K562 (cell line): ENCODE measurements around the gene ZBTB43. TPM values are rescaled to one million over a fixed set of nuclear protein-coding genes. Genes with fewer than 3 reads are reported as not detected.

ENCODE experiments used
- BMI1 ChIP-seq: fragments of 150-350 bp; IDR thresholded peaks from 2 replicates; pipeline ENCODE4 v1.6.1; 2014; ENCODE audit warnings: low read length
- BRD9 ChIP-seq: fragments of 450-650 bp; IDR thresholded peaks from 2 replicates; pipeline ENCODE4 v1.6.1; 2018; ENCODE audit warnings: low read depth; ENCODE audit not compliant: partially characterized antibody
- DNMT1 ChIP-seq: fragments of 450-650 bp; IDR thresholded peaks from 2 replicates; pipeline ENCODE4 v1.6.1; 2016; ENCODE audit warnings: antibody characterized with exemption, mild to moderate bottlenecking
- DPF2 ChIP-seq: fragments of 450-650 bp; IDR thresholded peaks from 2 replicates; pipeline ENCODE4 v1.6.1; 2016
- ELF4 ChIP-seq: fragments of 450-650 bp; formaldehyde crosslinking; IDR thresholded peaks from 2 replicates; pipeline ENCODE4 v1.4.0; 2022; ENCODE audit warnings: missing genetic modification characterization
- JUND ChIP-seq, 2 experiments: IDR thresholded peaks; 2 replicates in 1 of 2; 3 replicates in 1 of 2; pipeline ENCODE4 v1.6.1; 2011; ENCODE audit warnings: borderline replicate concordance in 2 of 2, low read depth in 2 of 2, low read length in 2 of 2, improper control_type of control experiment in 1 of 2, missing biosample characterization in 1 of 2, missing genetic modification characterization in 1 of 2, missing genetic modification reagents in 1 of 2
- KDM2B ChIP-seq: fragments of 250-450 bp; sonication (Bioruptor Pico); IDR thresholded peaks from 2 replicates; pipeline ENCODE4 v1.8.0; 2021; ENCODE audit warnings: mild to moderate bottlenecking, moderate library complexity
- MCM7 ChIP-seq, 2 experiments: fragments of 450-650 bp; IDR thresholded peaks; 2 replicates each; pipeline ENCODE4 v1.6.1; 2016 to 2018
- MEIS2 ChIP-seq: fragments of 450-650 bp; IDR thresholded peaks from 2 replicates; pipeline ENCODE4 v1.6.1; 2014; ENCODE audit warnings: mild to moderate bottlenecking; ENCODE audit not compliant: partially characterized antibody
- NFXL1 ChIP-seq: fragments of 450-650 bp; formaldehyde crosslinking; IDR thresholded peaks from 2 replicates; pipeline ENCODE4 v1.4.0; 2021; ENCODE audit warnings: mild to moderate bottlenecking
- PTTG1 ChIP-seq: fragments of 450-650 bp; IDR thresholded peaks from 2 replicates; pipeline ENCODE4 v1.6.1; 2016; ENCODE audit warnings: low read depth, mild to moderate bottlenecking, missing genetic modification characterization, missing compliant biosample characterization
- SMARCA5 ChIP-seq: fragments of 450-650 bp; IDR thresholded peaks from 2 replicates; pipeline ENCODE4 v1.6.1; 2016
- SMARCC2 ChIP-seq: fragments of 450-650 bp; IDR thresholded peaks from 2 replicates; pipeline ENCODE4 v1.6.1; 2017; ENCODE audit warnings: antibody characterized with exemption, moderate library complexity, mild to moderate bottlenecking, low read depth
- SRSF3 ChIP-seq: fragments of 200-400 bp; formaldehyde crosslinking; IDR thresholded peaks from 2 replicates; pipeline ENCODE4 v1.6.1; 2016; ENCODE audit warnings: mild to moderate bottlenecking, low read length, moderate library complexity; ENCODE audit not compliant: insufficient read depth
- STAT5B ChIP-seq: fragments of 250-450 bp; sonication (Bioruptor Pico); IDR thresholded peaks from 2 replicates; pipeline ENCODE4 v1.8.0; 2021; ENCODE audit warnings: mild to moderate bottlenecking, inconsistent platforms
- ZFX ChIP-seq: sonication (generic); formaldehyde crosslinking; IDR thresholded peaks from 2 replicates; pipeline ENCODE4 v1.8.0; 2022; ENCODE audit warnings: mild to moderate bottlenecking, missing genetic modification reagents, moderate library complexity
- ZNF23 ChIP-seq: fragments of 250-450 bp; sonication (Bioruptor Pico); IDR thresholded peaks from 2 replicates; pipeline ENCODE4 v1.4.0; 2020; ENCODE audit warnings: mild to moderate bottlenecking
- ZNF41 ChIP-seq: fragments of 250-450 bp; sonication (Bioruptor Pico); conservative IDR thresholded peaks from 2 replicates; pipeline ENCODE4 v1.4.0; 2020; ENCODE audit warnings: mild to moderate bottlenecking
- polyA plus RNA-seq, 8 experiments: library from polyadenylated mRNA; depleted of rRNA in 4 of 8; stranded (reverse) in 5 of 8; unstranded in 3 of 8; fragments of >200 nt; fragmentation: Nextera tagmentation in 2 of 8; fragmentation: Illumina TruSeq in 1 of 8; extraction: Ambion mirVana in 2 of 8; extraction: Trizol in 1 of 8; gene quantifications; 2 replicates each; pipeline versions ENCODE4 v1.2.1 to v1.2.3, GENCODE V29; 2011 to 2014; ENCODE audit warnings: inconsistent platforms in 1 of 8, missing spikeins in 1 of 8
- total RNA-seq, 7 experiments: library from RNA; depleted of rRNA in 6 of 7; stranded (reverse); fragments of >200 nt in 6 of 7; fragmentation: Illumina TruSeq in 2 of 7; extraction: Trizol in 2 of 7; gene quantifications; 2 replicates each; pipeline versions ENCODE4 v1.2.1 to v1.2.3, GENCODE V29; 2011 to 2021; ENCODE audit warnings: low replicate concordance in 1 of 7
- TF ChIP-seq, protein P1 (sequence below): fragments of 450-650 bp; IDR thresholded peaks from 2 replicates; pipeline ENCODE4 v1.6.1; 2018; ENCODE audit not compliant: partially characterized antibody
- TF ChIP-seq, protein P2 (sequence below), 2 experiments: fragments of 450-650 bp in 1 of 2; sonication (generic) in 1 of 2; formaldehyde crosslinking; conservative IDR thresholded peaks; 2 replicates each; pipeline versions ENCODE4 v1.4.0 to v1.8.1; 2020 to 2022; ENCODE audit warnings: mild to moderate bottlenecking in 1 of 2, missing genetic modification reagents in 1 of 2
- TF ChIP-seq, protein P3 (sequence below): fragments of 450-650 bp; IDR thresholded peaks from 2 replicates; pipeline ENCODE4 v1.6.1; 2017; ENCODE audit warnings: antibody characterized with exemption

Gene ZBTB43
- total and polyA plus RNA-seq, 9 of the 15 experiments (the other 6 are each of a cell fraction or from before 2014, with no cell fraction given) = 3.9 to 17.2 (median 9.1) TPM

DNA sequence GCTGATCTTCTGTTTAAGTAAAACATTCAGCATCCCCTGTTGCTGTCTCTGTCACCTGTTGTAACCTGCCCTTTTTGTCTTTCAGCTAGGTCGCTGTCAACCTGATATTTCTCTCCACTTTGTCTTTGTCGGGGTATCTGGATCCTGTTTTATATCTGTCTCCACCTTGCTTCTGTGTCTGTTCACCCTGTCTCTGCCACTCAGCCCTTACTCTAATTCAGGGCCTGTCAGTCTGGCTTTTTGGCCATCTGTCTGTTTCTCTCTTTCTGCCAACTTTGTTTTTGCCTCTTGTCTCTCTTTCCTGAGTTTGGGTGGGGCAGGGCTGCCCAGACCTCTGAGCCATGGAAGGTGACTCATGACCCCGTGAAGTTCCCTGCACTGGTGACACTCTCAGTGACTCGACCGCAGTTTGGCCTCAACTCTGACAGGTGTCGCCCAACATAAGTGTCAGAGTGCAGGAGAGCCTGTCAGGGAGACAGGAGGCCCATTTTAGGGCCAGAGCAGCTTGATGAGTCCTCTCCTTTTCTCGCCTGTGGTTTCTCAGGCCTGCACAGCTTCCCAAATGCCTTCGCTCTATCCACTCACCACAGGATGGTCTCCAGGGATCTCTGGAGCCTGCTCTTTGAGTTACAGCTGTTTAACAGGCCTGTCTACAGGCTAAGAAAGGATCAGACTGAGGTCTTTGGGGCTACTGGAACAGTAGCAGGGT lies 868 bp downstream of the ZBTB43 start (continued):
- TF ChIP-seq, protein P1, sequence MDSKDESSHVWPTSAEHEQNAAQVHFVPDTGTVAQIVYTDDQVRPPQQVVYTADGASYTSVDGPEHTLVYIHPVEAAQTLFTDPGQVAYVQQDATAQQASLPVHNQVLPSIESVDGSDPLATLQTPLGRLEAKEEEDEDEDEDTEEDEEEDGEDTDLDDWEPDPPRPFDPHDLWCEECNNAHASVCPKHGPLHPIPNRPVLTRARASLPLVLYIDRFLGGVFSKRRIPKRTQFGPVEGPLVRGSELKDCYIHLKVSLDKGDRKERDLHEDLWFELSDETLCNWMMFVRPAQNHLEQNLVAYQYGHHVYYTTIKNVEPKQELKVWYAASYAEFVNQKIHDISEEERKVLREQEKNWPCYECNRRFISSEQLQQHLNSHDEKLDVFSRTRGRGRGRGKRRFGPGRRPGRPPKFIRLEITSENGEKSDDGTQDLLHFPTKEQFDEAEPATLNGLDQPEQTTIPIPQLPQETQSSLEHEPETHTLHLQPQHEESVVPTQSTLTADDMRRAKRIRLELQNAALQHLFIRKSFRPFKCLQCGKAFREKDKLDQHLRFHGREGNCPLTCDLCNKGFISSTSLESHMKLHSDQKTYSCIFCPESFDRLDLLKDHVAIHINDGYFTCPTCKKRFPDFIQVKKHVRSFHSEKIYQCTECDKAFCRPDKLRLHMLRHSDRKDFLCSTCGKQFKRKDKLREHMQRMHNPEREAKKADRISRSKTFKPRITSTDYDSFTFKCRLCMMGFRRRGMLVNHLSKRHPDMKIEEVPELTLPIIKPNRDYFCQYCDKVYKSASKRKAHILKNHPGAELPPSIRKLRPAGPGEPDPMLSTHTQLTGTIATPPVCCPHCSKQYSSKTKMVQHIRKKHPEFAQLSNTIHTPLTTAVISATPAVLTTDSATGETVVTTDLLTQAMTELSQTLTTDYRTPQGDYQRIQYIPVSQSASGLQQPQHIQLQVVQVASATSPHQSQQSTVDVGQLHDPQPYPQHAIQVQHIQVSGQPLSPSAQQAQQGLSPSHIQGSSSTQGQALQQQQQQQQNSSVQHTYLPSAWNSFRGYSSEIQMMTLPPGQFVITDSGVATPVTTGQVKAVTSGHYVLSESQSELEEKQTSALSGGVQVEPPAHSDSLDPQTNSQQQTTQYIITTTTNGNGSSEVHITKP = no peak
- TF ChIP-seq KDM2B (CRISPR knock-in tag) (no peak), MEIS2 (peak; percentile 93), SMARCC2 (peak; percentile 37; the same call in 1 of the 2 replicates), ELF4 (peak; percentile 64; the same call in 1 of the 2 replicates), BRD9 (peak; percentile 45), MCM7 (IDR thresholded peaks at IDR 0.05) (no peak), NFXL1 (CRISPR knock-in tag) (no peak), DNMT1 (no peak), ZNF23 (CRISPR knock-in tag) (no peak), ZFX (CRISPR knock-in tag) (no peak), SRSF3 (no peak), PTTG1 (tag) (no peak), JUND (IDR thresholded peaks at IDR 0.05; ENCODE audit: borderline replicate concordance, low read depth, low read length) (peak; percentile 95), JUND (tag; IDR thresholded peaks at IDR 0.05; ENCODE audit: borderline replicate concordance, low read depth, low read length) (peak; percentile 91; the same call in 2 of the 3 replicates), ZNF41 (CRISPR knock-in tag) (no peak), BMI1 (no peak), STAT5B (CRISPR knock-in tag) (no peak), DPF2 (peak; percentile 89), SMARCA5 (peak; percentile 75)
- TF ChIP-seq, protein P2, sequence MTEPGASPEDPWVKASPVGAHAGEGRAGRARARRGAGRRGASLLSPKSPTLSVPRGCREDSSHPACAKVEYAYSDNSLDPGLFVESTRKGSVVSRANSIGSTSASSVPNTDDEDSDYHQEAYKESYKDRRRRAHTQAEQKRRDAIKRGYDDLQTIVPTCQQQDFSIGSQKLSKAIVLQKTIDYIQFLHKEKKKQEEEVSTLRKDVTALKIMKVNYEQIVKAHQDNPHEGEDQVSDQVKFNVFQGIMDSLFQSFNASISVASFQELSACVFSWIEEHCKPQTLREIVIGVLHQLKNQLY (CRISPR knock-in tag; conservative IDR thresholded peaks at IDR 0.05) = no peak
- TF ChIP-seq, protein P3, sequence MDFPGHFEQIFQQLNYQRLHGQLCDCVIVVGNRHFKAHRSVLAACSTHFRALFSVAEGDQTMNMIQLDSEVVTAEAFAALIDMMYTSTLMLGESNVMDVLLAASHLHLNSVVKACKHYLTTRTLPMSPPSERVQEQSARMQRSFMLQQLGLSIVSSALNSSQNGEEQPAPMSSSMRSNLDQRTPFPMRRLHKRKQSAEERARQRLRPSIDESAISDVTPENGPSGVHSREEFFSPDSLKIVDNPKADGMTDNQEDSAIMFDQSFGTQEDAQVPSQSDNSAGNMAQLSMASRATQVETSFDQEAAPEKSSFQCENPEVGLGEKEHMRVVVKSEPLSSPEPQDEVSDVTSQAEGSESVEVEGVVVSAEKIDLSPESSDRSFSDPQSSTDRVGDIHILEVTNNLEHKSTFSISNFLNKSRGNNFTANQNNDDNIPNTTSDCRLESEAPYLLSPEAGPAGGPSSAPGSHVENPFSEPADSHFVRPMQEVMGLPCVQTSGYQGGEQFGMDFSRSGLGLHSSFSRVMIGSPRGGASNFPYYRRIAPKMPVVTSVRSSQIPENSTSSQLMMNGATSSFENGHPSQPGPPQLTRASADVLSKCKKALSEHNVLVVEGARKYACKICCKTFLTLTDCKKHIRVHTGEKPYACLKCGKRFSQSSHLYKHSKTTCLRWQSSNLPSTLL = no peak; the same call in 1 of the 2 replicates
